Uterus (tissue), 4 donors: ENCODE data around the gene MAGI2. TPM values are rescaled to one million over a fixed set of nuclear protein-coding genes. Genes with fewer than 3 reads are reported as not detected.

Experiments
- DNase-seq, 2 donors: peaks; one replicate each; pipeline ENCODE4 v3.0.0-alpha.2; 2019 to 2020
- H3K27ac ChIP-seq, 2 donors: fragments of 200-600 bp; sonication (generic); 1 replicate in 1 of 2; 2 replicates in 1 of 2; pipeline ENCODE4 v1.5.1; 2016 to 2018
- H3K27me3 ChIP-seq, 2 donors: fragments of 200-600 bp; sonication (generic); one replicate each; pipeline ENCODE4 v1.5.1; 2018 to 2019; ENCODE audit warnings: control low read depth in 1 of 2
- H3K36me3 ChIP-seq, 2 donors: fragments of 200-600 bp; sonication (generic); one replicate each; pipeline ENCODE4 v1.5.1; 2019; ENCODE audit warnings: control low read depth in 1 of 2
- H3K4me1 ChIP-seq, 2 donors: fragments of 200-600 bp; sonication (generic); one replicate each; pipeline ENCODE4 v1.5.1; 2018 to 2019; ENCODE audit warnings: control low read depth in 1 of 2
- H3K4me3 ChIP-seq, 2 donors: fragments of 200-600 bp; sonication (generic); 1 replicate in 1 of 2; 2 replicates in 1 of 2; pipeline ENCODE4 v1.5.1; 2018 to 2019; ENCODE audit warnings: mild to moderate bottlenecking in 1 of 2
- H3K9me3 ChIP-seq, 2 donors: fragments of 200-600 bp; sonication (generic); one replicate each; pipeline ENCODE4 v1.5.1; 2019; ENCODE audit warnings: control low read depth in 1 of 2
- CTCF ChIP-seq, 4 experiments: fragments of 200-600 bp in 2 of 4; fragments of 450-650 bp in 2 of 4; sonication (generic) in 2 of 4; IDR thresholded peaks; one replicate each; pipeline ENCODE4 v1.5.1; 2016 to 2019; ENCODE audit warnings: antibody characterized with exemption in 4 of 4, mild to moderate bottlenecking in 2 of 4, moderate library complexity in 1 of 4
- POLR2A ChIP-seq, 2 donors: fragments of 450-650 bp; IDR thresholded peaks; one replicate each; pipeline ENCODE4 v1.6.1; 2016; ENCODE audit warnings: antibody characterized with exemption in 2 of 2, mild to moderate bottlenecking in 1 of 2, moderate library complexity in 1 of 2
- intact Hi-C: fragments of 100-400 bp; cut with DNase I; formaldehyde crosslinking; loops from one replicate; pipeline ENCODE4 v1.15.1; 2023; ENCODE audit warnings: low total_unique reads
- total RNA-seq, 4 donors: library from RNA; depleted of rRNA in 3 of 4; stranded (reverse); fragments of >200 nt in 3 of 4; gene quantifications; one replicate each; pipeline versions ENCODE4 v1.1.0 to v1.2.4, GENCODE V29; 2014 to 2023
- donor health status: DM: yes; HTN: yes; CAD: no.

MAGI2 gene
- total RNA-seq, 4 donors from 2014 or later = 5.3 to 23.2 (median 13.8) TPM

DNA sequence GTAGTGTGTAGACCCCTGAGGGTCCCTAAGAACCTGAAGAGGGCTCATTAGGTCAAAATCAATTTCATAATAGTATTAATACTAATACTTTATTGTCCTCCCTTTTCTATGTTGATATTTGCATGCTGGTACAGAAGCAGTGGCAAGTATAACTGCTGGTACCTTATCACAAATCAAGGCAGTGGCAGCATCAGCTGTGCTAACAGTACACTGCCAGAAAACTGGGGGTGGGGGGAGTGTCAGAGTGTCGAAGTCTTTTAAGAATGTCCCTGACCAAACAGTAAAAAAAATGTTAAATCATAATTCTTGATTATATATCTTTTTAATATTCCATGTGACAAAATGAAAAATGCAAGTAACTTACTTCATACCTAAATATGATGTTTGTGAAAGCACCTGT is 716.9 kb downstream of the MAGI2 start:
- H3K4me1 ChIP-seq = no peaks in the 10 kb centered on the region
- intact Hi-C loops = no loop called here
- no peak overlapping the region for H3K27ac ChIP-seq
- H3K27me3 ChIP-seq = no peaks in the 10 kb centered on the region
- no peak for DNase-seq
- no peaks in the 10 kb centered on the region for H3K9me3 ChIP-seq
- TF ChIP-seq CTCF (IDR thresholded peaks at IDR 0.05) = no peak
- TF ChIP-seq POLR2A (IDR thresholded peaks at IDR 0.05) = no peak
- H3K36me3 ChIP-seq = no peaks in the 10 kb centered on the region
- H3K4me3 ChIP-seq = no peak overlapping the region

GRCh38 chr7:78734626-78735025 is 718.8 kb downstream of the MAGI2 start:
- no peak overlapping the region for H3K27ac ChIP-seq
- H3K4me1 ChIP-seq = no peaks in the 10 kb centered on the region
- intact Hi-C loops = no loop called here
- no peaks in the 10 kb centered on the region for H3K36me3 ChIP-seq
- TF ChIP-seq POLR2A (IDR thresholded peaks at IDR 0.05) = no peak
- no peak for TF ChIP-seq CTCF (IDR thresholded peaks at IDR 0.05)
- no peak overlapping the region for H3K4me3 ChIP-seq
- no peaks in the 10 kb centered on the region for H3K27me3 ChIP-seq
- no peaks in the 10 kb centered on the region for H3K9me3 ChIP-seq
- DNase-seq = no peak

GRCh38 chr7:78720066-78720465 is 733.4 kb downstream of the MAGI2 start:
- no peaks in the 10 kb centered on the region for H3K27me3 ChIP-seq
- no peak overlapping the region for H3K27ac ChIP-seq
- no peak overlapping the region for H3K4me3 ChIP-seq
- no peaks in the 10 kb centered on the region for H3K36me3 ChIP-seq
- DNase-seq = no peak
- H3K4me1 ChIP-seq = no peaks in the 10 kb centered on the region
- intact Hi-C loops = no loop called here
- TF ChIP-seq POLR2A (IDR thresholded peaks at IDR 0.05) (no peak), CTCF (IDR thresholded peaks at IDR 0.05) (no peak)
- no peaks in the 10 kb centered on the region for H3K9me3 ChIP-seq

DNA sequence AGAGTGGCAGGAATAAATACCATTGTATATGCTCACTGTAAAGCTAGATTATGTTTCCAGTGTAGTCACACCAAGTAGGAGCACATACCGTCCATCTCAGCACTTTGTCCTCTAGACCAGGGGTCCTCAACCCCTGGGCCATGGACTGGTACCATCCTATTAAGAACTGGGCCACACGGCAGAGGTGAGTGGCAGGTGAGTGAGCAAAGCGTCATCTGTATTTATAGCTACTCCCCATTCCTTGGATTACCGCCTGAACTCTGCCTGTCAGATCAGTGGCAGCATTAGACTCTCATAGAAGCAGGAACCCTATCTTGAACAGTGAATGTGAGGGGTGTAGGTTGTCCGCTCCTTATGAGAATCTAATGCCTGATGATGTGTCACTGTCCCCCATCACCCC is 735.3 kb downstream of the MAGI2 start:
- Histone ChIP-seq H3K9me3 (no peaks in the 10 kb centered on the region), H3K27me3 (no peaks in the 10 kb centered on the region), H3K4me1 (no peaks in the 10 kb centered on the region), H3K36me3 (no peaks in the 10 kb centered on the region), H3K27ac (no peak overlapping the region), H3K4me3 (no peak overlapping the region)
- TF ChIP-seq POLR2A (IDR thresholded peaks at IDR 0.05) = no peak
- TF ChIP-seq CTCF (IDR thresholded peaks at IDR 0.05) = no peak
- intact Hi-C loops = no loop called here
- no peak for DNase-seq

- Histone ChIP-seq H3K4me1 (no peaks in the 10 kb centered on the region), H3K4me3 (no peak overlapping the region), H3K36me3 (no peaks in the 10 kb centered on the region), H3K27me3 (no peaks in the 10 kb centered on the region), H3K9me3 (no peaks in the 10 kb centered on the region), H3K27ac (no peak overlapping the region)
- intact Hi-C loops = no loop called here
- TF ChIP-seq POLR2A (IDR thresholded peaks at IDR 0.05) = no peak
- TF ChIP-seq CTCF (IDR thresholded peaks at IDR 0.05) = no peak
- DNase-seq = no peak
Measured at GRCh38 chr7:78716876-78717275, 736.6 kb downstream of the MAGI2 start.
